HG02642 (cell line): ENCODE data around the gene BCL7A.
"Not testable (repeated sequence)": the region's sequence is repeated elsewhere in the genome, so short reads cannot be mapped to it uniquely, and the experiment has no call there.

Experiments used
- ATAC-seq: cut with Tn5 transposase; IDR thresholded peaks from one replicate; pipeline ENCODE4 v1.9.1; 2021; ENCODE audit warnings: mild to moderate bottlenecking; ENCODE audit not compliant: unreplicated experiment, poor library complexity

The BCL7A gene

GRCh38 chr12:122021822-122022392 is at the start of gene BCL7A:
Gene BCL7A, plus strand, starts transcription at chr12:122021884. Its CDS starts 208 bp downstream, at chr12:122022092.
- ATAC-seq = no peak

GRCh38 chr12:121974026-121974985 is 47.4 kb upstream of the BCL7A start:
- no peak for ATAC-seq

GRCh38 chr12:121975021-121975420 is 46.7 kb upstream of the BCL7A start:
- no peak for ATAC-seq

- ATAC-seq = no peak
Observed at GRCh38 chr12:121976950-121977349, 44.7 kb upstream of the BCL7A start.

- ATAC-seq = peak; percentile 50
Observed at GRCh38 chr12:121980191-121980891, 41.3 kb upstream of the BCL7A start.

- ATAC-seq = no peak
Observed at GRCh38 chr12:121980892-121981272, 40.8 kb upstream of the BCL7A start.

GRCh38 chr12:121981456-121981855 is 40.2 kb upstream of the BCL7A start:
- no peak for ATAC-seq

GRCh38 chr12:121982950-121983349 is 38.7 kb upstream of the BCL7A start:
- no peak for ATAC-seq

- ATAC-seq = no peak
Observed at GRCh38 chr12:121983536-121984210, 38.0 kb upstream of the BCL7A start.

- ATAC-seq = no peak
Observed at GRCh38 chr12:121986489-121987245, 35.0 kb upstream of the BCL7A start.

- ATAC-seq = not testable (repeated sequence)
Observed at GRCh38 chr12:121988519-121988918, 33.2 kb upstream of the BCL7A start.

- ATAC-seq = no peak
Observed at GRCh38 chr12:121989276-121990113, 32.2 kb upstream of the BCL7A start.

GRCh38 chr12:121990114-121990647 is 31.5 kb upstream of the BCL7A start:
- ATAC-seq = no peak

GRCh38 chr12:121990692-121991603 is 30.7 kb upstream of the BCL7A start:
- peak; percentile 72 for ATAC-seq

GRCh38 chr12:121992059-121992879 is 29.4 kb upstream of the BCL7A start:
- ATAC-seq = peak; percentile 65

- ATAC-seq = no peak
Observed at GRCh38 chr12:121996050-121996944, 25.4 kb upstream of the BCL7A start.
